Measurements from ENCODE around the gene CFAP100.

- TF ChIP-seq GATA2 (IDR thresholded peaks at IDR 0.05; ENCODE audit: low read depth, low read length) (no peak), GATA3 (IDR thresholded peaks at IDR 0.05; ENCODE audit: low read depth, low read length) (no peak)
These were observed 36.5 kb upstream of the CFAP100 start for GRCh38 chr3:126358038-126358815.
